ENCODE data around the gene KCNS3. TPM values are rescaled to one million over a fixed set of nuclear protein-coding genes. Genes with fewer than 3 reads are reported as not detected.

KCNS3 gene
- total and polyA plus RNA-seq, 2 of the 4 experiments (the other 2 are of a cell fraction) = 2.9 to 4.3 TPM

- TF ChIP-seq MXI1 (IDR thresholded peaks at IDR 0.05; ENCODE audit: borderline replicate concordance, low read depth, low read length) (no peak), NFE2L2 (IDR thresholded peaks at IDR 0.05; ENCODE audit: low read depth, low read length) (no peak), ELK1 (IDR thresholded peaks at IDR 0.05; ENCODE audit: borderline replicate concordance, low read depth, low read length) (no peak), RFX5 (IDR thresholded peaks at IDR 0.05; ENCODE audit: low read depth, low read length) (no peak), MAZ (IDR thresholded peaks at IDR 0.05; ENCODE audit: borderline replicate concordance, low read depth, low read length) (no peak), SMC3 (IDR thresholded peaks at IDR 0.05; ENCODE audit: low read depth, low read length) (no peak), CHD1 (IDR thresholded peaks at IDR 0.05; ENCODE audit: low read depth, low read length) (no peak), RAD21 (IDR thresholded peaks at IDR 0.05; ENCODE audit: low read length) (no peak), BHLHE40 (IDR thresholded peaks at IDR 0.05; ENCODE audit: low read depth, low read length) (no peak), POLR2A (IDR thresholded peaks at IDR 0.05; ENCODE audit: low read depth, low read length) (no peak), CEBPB (IDR thresholded peaks at IDR 0.05; ENCODE audit: low read depth, low read length) (no peak), FOS (IDR thresholded peaks at IDR 0.05; ENCODE audit: low read depth, low read length) (no peak)
- TF ChIP-seq, protein P1, sequence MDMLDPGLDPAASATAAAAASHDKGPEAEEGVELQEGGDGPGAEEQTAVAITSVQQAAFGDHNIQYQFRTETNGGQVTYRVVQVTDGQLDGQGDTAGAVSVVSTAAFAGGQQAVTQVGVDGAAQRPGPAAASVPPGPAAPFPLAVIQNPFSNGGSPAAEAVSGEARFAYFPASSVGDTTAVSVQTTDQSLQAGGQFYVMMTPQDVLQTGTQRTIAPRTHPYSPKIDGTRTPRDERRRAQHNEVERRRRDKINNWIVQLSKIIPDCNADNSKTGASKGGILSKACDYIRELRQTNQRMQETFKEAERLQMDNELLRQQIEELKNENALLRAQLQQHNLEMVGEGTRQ (IDR thresholded peaks at IDR 0.05; ENCODE audit: low read depth, low read length) = no peak
- TF ChIP-seq, protein P2, sequence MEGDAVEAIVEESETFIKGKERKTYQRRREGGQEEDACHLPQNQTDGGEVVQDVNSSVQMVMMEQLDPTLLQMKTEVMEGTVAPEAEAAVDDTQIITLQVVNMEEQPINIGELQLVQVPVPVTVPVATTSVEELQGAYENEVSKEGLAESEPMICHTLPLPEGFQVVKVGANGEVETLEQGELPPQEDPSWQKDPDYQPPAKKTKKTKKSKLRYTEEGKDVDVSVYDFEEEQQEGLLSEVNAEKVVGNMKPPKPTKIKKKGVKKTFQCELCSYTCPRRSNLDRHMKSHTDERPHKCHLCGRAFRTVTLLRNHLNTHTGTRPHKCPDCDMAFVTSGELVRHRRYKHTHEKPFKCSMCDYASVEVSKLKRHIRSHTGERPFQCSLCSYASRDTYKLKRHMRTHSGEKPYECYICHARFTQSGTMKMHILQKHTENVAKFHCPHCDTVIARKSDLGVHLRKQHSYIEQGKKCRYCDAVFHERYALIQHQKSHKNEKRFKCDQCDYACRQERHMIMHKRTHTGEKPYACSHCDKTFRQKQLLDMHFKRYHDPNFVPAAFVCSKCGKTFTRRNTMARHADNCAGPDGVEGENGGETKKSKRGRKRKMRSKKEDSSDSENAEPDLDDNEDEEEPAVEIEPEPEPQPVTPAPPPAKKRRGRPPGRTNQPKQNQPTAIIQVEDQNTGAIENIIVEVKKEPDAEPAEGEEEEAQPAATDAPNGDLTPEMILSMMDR (conservative IDR thresholded peaks at IDR 0.05; ENCODE audit: low read depth, low read length) = no peak
- Histone ChIP-seq H3K4ac (ENCODE audit: low read depth, low read length) (no peak overlapping the region), H3K9ac (ENCODE audit: low read depth, low read length) (no peak overlapping the region), H3K56ac (ENCODE audit: extremely low read depth, insufficient read depth, low read length) (no peak overlapping the region), H2BK5ac (ENCODE audit: low read depth, low read length, poor library complexity, severe bottlenecking) (no peak overlapping the region), H2AFZ (replicated peaks; ENCODE audit: low read length, poor library complexity) (no peak overlapping the region), H3K14ac (replicated peaks; ENCODE audit: low read depth, low read length) (no peak overlapping the region), H3K18ac (ENCODE audit: low read depth, low read length) (no peak overlapping the region), H3K23ac (ENCODE audit: low read depth, low read length) (no peak overlapping the region), H3K9me1 (ENCODE audit: insufficient read depth, low read length) (no peaks in the 10 kb centered on the region), H3K4me3 (ENCODE audit: insufficient read depth, low read depth, low read length) (no peak overlapping the region), H4K91ac (ENCODE audit: insufficient read depth, low read depth, low read length) (no peak overlapping the region), H3K36me3 (ENCODE audit: control insufficient read depth, insufficient read depth, low read length) (no peaks in the 10 kb centered on the region), H3K27me3 (ENCODE audit: control insufficient read depth, insufficient read depth, low read length) (no peaks in the 10 kb centered on the region; the same call in 1 of the 2 replicates), H3K27ac (ENCODE audit: insufficient read depth, low read length) (no peak overlapping the region), H3K4me2 (ENCODE audit: low read depth, low read length) (no peak overlapping the region), H2BK120ac (ENCODE audit: low read depth, low read length) (no peak overlapping the region), H4K20me1 (ENCODE audit: insufficient read depth, low read length) (no peaks in the 10 kb centered on the region), H3K4me1 (ENCODE audit: control insufficient read depth, insufficient read depth, low read length) (no peaks in the 10 kb centered on the region), H2BK15ac (ENCODE audit: low read depth, low read length) (no peak overlapping the region), H2AK5ac (ENCODE audit: low read depth, low read length) (no peak overlapping the region), H2BK20ac (ENCODE audit: low read depth, low read length) (no peak overlapping the region), H3K79me1 (ENCODE audit: low read depth in 1 of 2, low read length in 2 of 2) (no peaks in the 10 kb centered on the region; a peak in 1 of 4 replicates), H2AK9ac (replicated peaks; ENCODE audit: low read depth, low read length, poor library complexity) (no peak overlapping the region), H4K5ac (ENCODE audit: low read depth, low read length) (no peak overlapping the region), H3K9me3 (ENCODE audit: control insufficient read depth, insufficient read depth, low read length) (no peaks in the 10 kb centered on the region), H4K8ac (ENCODE audit: low read depth in 2 of 2, low read length in 2 of 2) (no peak overlapping the region)
- ChIA-PET POLR2A (ENCODE audit: unreplicated experiment) (no interaction called here), CTCF (no interaction called here)
- ATAC-seq (ENCODE audit: low read depth) = no peak
- dilution Hi-C loops (cut with HindIII; ENCODE audit: low sequenced_read_pairs, unreplicated experiment) = no loop called here
- intact Hi-C loops (cut with micrococcal nuclease) = no loop called here
- BruUV-seq (replicated peaks) = no TSS peak
- in situ Hi-C loops (cut with MboI; ENCODE audit: low sequenced_read_pairs) = no loop called here
- no peak for DNase-seq
- 83% methylated on average over 1 of the region's 5 CpGs; no CpG with 5 or more reads in 1 of the 2 experiments for WGBS, 2 experiments (ENCODE audit: extremely low coverage in 2 of 2, insufficient read length in 1 of 2)
These were observed 33.8 kb downstream of the KCNS3 start for GRCh38 chr2:17912266-17912691.

Data from IMR-90 (cell line).